Astrocyte of the spinal cord (primary cell): ENCODE data around the gene MMEL1.

Source experiments
- DNase-seq: peaks from one replicate; pipeline ENCODE4 v3.0.0; 2011; ENCODE audit warnings: low read depth, low spot score
- H3K4me3 ChIP-seq: 2 replicates; pipeline ENCODE4 v1.5.1; 2011; ENCODE audit warnings: low read depth, mild to moderate bottlenecking, low read length, moderate library complexity
- in situ Hi-C: cut with HindIII; loops from 2 replicates; pipeline ENCODE4 v1.10.0; 2017; ENCODE audit warnings: low sequenced_read_pairs
- TF ChIP-seq, protein P1 (sequence below): IDR thresholded peaks from 2 replicates; pipeline ENCODE4 v1.5.1; 2012; ENCODE audit warnings: low read depth, mild to moderate bottlenecking, low read length, inconsistent platforms

The MMEL1 gene

GRCh38 chr1:2633936-2634491 lies 1.2 kb upstream of the MMEL1 start:
- in situ Hi-C loops: no loop called here
- no peak for DNase-seq

DNA sequence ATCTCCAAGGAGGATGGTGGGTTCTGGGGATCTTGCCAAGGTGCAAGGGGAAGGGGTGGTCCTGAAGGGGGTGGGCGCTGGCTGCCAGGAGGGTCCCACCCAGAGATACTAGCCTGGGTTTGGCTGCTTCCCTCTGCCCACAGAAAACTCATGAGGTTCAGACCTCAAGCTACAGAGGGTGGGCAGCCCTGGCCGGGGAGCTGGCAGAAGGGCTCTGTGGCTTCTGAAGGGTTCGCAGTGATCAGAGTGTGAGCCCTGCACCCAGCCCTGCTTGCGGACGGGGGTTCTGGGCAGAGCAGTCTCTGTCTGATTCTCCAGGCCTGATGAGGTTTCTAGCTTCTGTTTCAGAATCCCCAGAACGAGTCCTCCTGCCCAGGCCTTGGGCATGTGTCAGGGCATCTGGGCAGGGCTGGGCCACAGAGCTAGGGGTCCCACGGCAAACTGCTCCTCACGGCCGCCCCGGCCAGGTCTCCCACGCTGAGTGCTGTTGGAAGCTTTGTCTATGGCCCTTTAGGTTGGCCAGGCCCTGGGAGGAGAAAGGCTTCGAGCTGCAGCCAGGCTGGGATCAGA lies 635 bp upstream of the MMEL1 start:
- no peak for DNase-seq
- in situ Hi-C loops: no loop called here
- TF ChIP-seq, protein P1, sequence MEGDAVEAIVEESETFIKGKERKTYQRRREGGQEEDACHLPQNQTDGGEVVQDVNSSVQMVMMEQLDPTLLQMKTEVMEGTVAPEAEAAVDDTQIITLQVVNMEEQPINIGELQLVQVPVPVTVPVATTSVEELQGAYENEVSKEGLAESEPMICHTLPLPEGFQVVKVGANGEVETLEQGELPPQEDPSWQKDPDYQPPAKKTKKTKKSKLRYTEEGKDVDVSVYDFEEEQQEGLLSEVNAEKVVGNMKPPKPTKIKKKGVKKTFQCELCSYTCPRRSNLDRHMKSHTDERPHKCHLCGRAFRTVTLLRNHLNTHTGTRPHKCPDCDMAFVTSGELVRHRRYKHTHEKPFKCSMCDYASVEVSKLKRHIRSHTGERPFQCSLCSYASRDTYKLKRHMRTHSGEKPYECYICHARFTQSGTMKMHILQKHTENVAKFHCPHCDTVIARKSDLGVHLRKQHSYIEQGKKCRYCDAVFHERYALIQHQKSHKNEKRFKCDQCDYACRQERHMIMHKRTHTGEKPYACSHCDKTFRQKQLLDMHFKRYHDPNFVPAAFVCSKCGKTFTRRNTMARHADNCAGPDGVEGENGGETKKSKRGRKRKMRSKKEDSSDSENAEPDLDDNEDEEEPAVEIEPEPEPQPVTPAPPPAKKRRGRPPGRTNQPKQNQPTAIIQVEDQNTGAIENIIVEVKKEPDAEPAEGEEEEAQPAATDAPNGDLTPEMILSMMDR: no peak
- no peak overlapping the region for H3K4me3 ChIP-seq

More at GRCh38 chr1:2633936-2634491, 1.2 kb upstream of the MMEL1 start:
- TF ChIP-seq, protein P1: no peak
- no peak overlapping the region for H3K4me3 ChIP-seq

DNA sequence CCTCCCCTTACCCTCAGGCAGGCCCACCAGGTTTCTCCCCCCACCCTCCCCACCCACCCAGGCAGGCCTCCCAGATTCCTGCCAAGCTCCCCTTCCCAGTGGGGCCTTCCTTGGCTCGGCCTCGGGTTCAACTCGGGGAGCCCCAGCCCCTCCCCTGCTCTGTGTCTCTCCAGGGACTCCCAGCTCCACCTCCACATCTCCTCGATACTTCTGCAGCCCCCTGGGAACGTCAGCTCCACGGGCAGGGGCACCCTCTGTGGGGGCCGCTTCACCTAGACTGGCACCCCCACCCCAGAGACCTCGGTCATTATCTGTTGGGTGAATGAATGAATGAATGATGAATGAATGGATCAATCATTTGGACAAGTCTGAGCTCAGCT lies 775 bp downstream of the MMEL1 start:
- TF ChIP-seq, protein P1: no peak
- H3K4me3 ChIP-seq: no peak overlapping the region
- in situ Hi-C loops: no loop called here
- DNase-seq: no peak

- no peak for DNase-seq
- in situ Hi-C loops: no loop called here
- H3K4me3 ChIP-seq: no peak overlapping the region
- TF ChIP-seq, protein P1: no peak
Observed at GRCh38 chr1:2631136-2632050, 1.4 kb downstream of the MMEL1 start.

GRCh38 chr1:2630498-2631135 lies 2.2 kb downstream of the MMEL1 start:
- TF ChIP-seq, protein P1: no peak
- in situ Hi-C loops: no loop called here
- no peak for DNase-seq
- no peak overlapping the region for H3K4me3 ChIP-seq

DNA sequence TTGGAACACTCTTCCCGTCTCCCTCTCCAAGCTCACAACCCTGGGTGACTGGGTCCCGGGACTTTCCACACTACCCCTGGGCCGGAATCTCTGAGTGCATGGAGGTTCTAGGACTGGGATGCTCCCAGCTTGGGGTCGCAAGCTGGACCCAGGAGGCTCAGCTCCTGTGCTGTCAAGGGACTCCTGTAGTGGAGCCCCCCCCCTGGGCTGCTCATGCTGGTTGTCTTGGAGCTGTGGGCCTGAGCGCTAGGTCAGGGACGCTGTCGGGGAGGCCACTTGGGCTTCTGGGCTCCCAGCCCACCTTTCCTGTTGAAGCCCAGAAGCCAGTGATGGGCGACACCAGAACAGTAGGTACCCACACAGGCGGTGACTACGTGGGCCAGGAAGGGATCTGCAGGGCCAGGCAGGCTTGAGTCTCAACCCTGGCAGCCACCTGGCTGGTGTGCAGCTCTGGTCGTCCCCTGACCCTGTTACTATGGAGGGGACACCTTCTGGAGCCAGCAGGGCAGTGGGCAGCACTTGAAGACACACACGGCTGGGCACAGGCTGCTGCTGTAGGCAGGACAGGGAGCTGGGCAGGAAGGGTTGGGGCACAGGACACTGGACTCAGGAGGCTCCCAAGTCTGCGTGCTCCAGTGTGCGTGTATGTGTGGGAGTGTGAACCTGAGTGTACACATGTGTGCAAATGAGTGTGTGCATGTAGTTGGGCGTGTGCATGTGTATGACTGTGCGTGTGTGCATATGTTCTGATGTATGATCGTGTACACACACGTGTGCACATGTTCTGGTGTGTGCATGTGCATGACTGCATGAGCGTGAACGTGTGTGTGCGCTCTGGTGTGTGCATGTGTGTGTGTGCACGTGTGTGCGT lies 3.0 kb downstream of the MMEL1 start:
- in situ Hi-C loops: no loop called here
- no peak for DNase-seq
- H3K4me3 ChIP-seq: no peak overlapping the region
- TF ChIP-seq, protein P1: no peak
